K562 (cell line): ENCODE measurements around the gene PPT2. TPM values are rescaled to one million over a fixed set of nuclear protein-coding genes. Genes with fewer than 3 reads are reported as not detected.

Source experiments
- ARID4B ChIP-seq: sonication (generic); formaldehyde crosslinking; IDR thresholded peaks from 2 replicates; pipeline ENCODE4 v1.8.0; 2022; ENCODE audit warnings: mild to moderate bottlenecking, missing genetic modification reagents
- DPF2 ChIP-seq: fragments of 450-650 bp; IDR thresholded peaks from 2 replicates; pipeline ENCODE4 v1.6.1; 2016
- ELK1 ChIP-seq: sonication (generic); formaldehyde crosslinking; IDR thresholded peaks from 2 replicates; pipeline ENCODE4 v1.8.1; 2022; ENCODE audit warnings: missing genetic modification reagents
- GTF2A2 ChIP-seq: IDR thresholded peaks from 2 replicates; pipeline ENCODE4 v1.6.1; 2016; ENCODE audit warnings: mild to moderate bottlenecking, missing genetic modification characterization, missing compliant biosample characterization
- GTF2B ChIP-seq: IDR thresholded peaks from 2 replicates; pipeline ENCODE4 v1.6.1; 2011; ENCODE audit not compliant: insufficient read length; ENCODE audit errors: extremely low read depth
- MXD1 ChIP-seq: fragments of 250-450 bp; sonication (Bioruptor Pico); IDR thresholded peaks from 2 replicates; pipeline ENCODE4 v1.8.0; 2021; ENCODE audit warnings: borderline replicate concordance, mild to moderate bottlenecking, moderate library complexity; ENCODE audit not compliant: poor library complexity, severe bottlenecking
- PHF20 ChIP-seq: fragments of 450-650 bp; IDR thresholded peaks from 2 replicates; pipeline ENCODE4 v1.6.1; 2018; ENCODE audit not compliant: partially characterized antibody
- RFX5 ChIP-seq: IDR thresholded peaks from 2 replicates; pipeline ENCODE4 v1.6.1; 2011; ENCODE audit warnings: low read depth, mild to moderate bottlenecking, improper control_type of control experiment, low read length
- SMAD2 ChIP-seq: fragments of 150-350 bp; IDR thresholded peaks from 2 replicates; pipeline ENCODE4 v1.6.1; 2014; ENCODE audit warnings: low read depth, mild to moderate bottlenecking, low read length
- STAG1 ChIP-seq: sonication (generic); formaldehyde crosslinking; IDR thresholded peaks from 2 replicates; pipeline ENCODE4 v1.5.0; 2020; ENCODE audit warnings: missing genetic modification reagents, borderline replicate concordance
- ZBTB26 ChIP-seq: fragments of 450-650 bp; formaldehyde crosslinking; IDR thresholded peaks from 2 replicates; pipeline ENCODE4 v1.4.0; 2022; ENCODE audit warnings: missing genetic modification characterization
- ZKSCAN3 ChIP-seq: fragments of 250-450 bp; sonication (Bioruptor Pico); IDR thresholded peaks from 2 replicates; pipeline ENCODE4 v1.4.0; 2020
- ZMIZ1 ChIP-seq, 2 experiments: fragments of 150-350 bp in 1 of 2; IDR thresholded peaks; 2 replicates each; pipeline ENCODE4 v1.6.1; 2012 to 2016; ENCODE audit warnings: low read depth in 2 of 2, low read length in 2 of 2, mild to moderate bottlenecking in 1 of 2, moderate library complexity in 1 of 2
- ZNF584 ChIP-seq: fragments of 200-800 bp; sonication (Bioruptor generic); IDR thresholded peaks from 2 replicates; pipeline ENCODE4 v1.6.1; 2016; ENCODE audit warnings: low read depth, mild to moderate bottlenecking, missing genetic modification characterization, missing compliant biosample characterization
- ZNF75A ChIP-seq: fragments of 450-650 bp; formaldehyde crosslinking; IDR thresholded peaks from 2 replicates; pipeline ENCODE4 v1.4.0; 2020; ENCODE audit warnings: mild to moderate bottlenecking
- polyA plus RNA-seq, 8 experiments: library from polyadenylated mRNA; depleted of rRNA in 4 of 8; stranded (reverse) in 5 of 8; unstranded in 3 of 8; fragments of >200 nt; fragmentation: Nextera tagmentation in 2 of 8; fragmentation: Illumina TruSeq in 1 of 8; extraction: Ambion mirVana in 2 of 8; extraction: Trizol in 1 of 8; gene quantifications; 2 replicates each; pipeline versions ENCODE4 v1.2.1 to v1.2.3, GENCODE V29; 2011 to 2014; ENCODE audit warnings: inconsistent platforms in 1 of 8, missing spikeins in 1 of 8
- total RNA-seq, 7 experiments: library from RNA; depleted of rRNA in 6 of 7; stranded (reverse); fragments of >200 nt in 6 of 7; fragmentation: Illumina TruSeq in 2 of 7; extraction: Trizol in 2 of 7; gene quantifications; 2 replicates each; pipeline versions ENCODE4 v1.2.1 to v1.2.3, GENCODE V29; 2011 to 2021; ENCODE audit warnings: low replicate concordance in 1 of 7

The PPT2 gene
- total and polyA plus RNA-seq, 9 of the 15 experiments (the other 6 are each of a cell fraction or from before 2014, with no cell fraction given), result 27.4 to 98.8 (median 69.9) TPM

- TF ChIP-seq GTF2B (no peak), RFX5 (no peak), ZMIZ1 (IDR thresholded peaks at IDR 0.05; ENCODE audit: low read depth in 2 of 2, low read length in 2 of 2) (no peak), MXD1 (CRISPR knock-in tag) (no peak), SMAD2 (no peak), ZNF584 (CRISPR knock-in tag) (no peak), ARID4B (CRISPR knock-in tag) (no peak), ZKSCAN3 (no peak), ZBTB26 (CRISPR knock-in tag) (0 out of 2 replicates have a peak, but pooled peaks have one; percentile 20), STAG1 (CRISPR knock-in tag) (0 out of 2 replicates have a peak, but pooled peaks have one; percentile 29), ELK1 (CRISPR knock-in tag) (no peak), ZNF75A (no peak), GTF2A2 (tag) (no peak), PHF20 (no peak), DPF2 (peak; percentile 69)
Observed at GRCh38 chr6:32175711-32176475, 22.0 kb downstream of the PPT2 start, which contains the start of gene AGPAT1 (continued).
